Measurements from ENCODE around the gene MFN2.
"Not testable (repeated sequence)": the region's sequence is repeated elsewhere in the genome, so short reads cannot be mapped to it uniquely, and the experiment has no call there.

MFN2 gene

DNA sequence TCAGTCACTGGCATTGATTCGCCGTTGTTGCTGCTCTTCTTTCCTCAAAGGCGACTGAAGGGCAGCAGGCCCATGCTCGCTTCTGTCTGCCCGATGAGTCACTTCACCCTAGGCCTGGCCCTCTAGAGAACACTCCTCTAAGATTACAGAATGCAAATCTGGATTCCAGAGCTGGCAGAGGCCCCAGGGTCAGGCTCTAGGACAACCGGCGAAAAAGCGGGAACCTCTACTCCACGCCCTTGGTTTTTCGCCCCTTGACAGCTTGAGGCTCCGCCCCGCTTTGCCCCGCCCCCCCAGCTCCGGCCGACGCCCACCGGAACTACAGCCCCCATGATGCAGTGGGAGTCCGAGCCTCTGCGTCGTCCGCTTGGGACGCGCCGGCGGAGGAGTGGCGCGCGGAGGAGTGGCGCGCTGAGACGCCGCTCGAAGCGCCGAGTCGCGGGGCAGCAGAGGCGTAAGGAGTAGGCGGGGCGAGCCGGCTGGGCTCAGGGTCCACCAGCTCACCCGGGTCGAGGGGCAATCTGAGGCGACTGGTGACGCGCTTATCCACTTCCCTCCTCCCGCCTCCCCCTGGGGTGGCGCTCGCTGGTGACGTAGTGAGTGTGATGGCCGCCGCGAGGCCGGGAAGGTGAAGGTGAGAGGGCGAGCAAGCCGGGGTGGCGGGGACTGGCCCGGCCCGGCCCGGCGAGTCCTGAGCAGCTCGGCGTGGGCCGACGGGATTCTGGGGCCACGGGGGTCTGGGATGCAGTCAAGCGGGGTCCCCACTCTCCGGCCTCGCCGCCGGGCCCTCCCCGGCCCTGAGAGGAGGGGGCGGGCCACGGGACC lies at the start of gene MFN2:
Gene MFN2 (plus strand): TSS at position 594 of the 825 bp plus-strand sequence. CDS start 8,725 bp downstream, outside the sequence.
- DNase-seq, result peak; percentile 59 to 100 (median 95)

DNA sequence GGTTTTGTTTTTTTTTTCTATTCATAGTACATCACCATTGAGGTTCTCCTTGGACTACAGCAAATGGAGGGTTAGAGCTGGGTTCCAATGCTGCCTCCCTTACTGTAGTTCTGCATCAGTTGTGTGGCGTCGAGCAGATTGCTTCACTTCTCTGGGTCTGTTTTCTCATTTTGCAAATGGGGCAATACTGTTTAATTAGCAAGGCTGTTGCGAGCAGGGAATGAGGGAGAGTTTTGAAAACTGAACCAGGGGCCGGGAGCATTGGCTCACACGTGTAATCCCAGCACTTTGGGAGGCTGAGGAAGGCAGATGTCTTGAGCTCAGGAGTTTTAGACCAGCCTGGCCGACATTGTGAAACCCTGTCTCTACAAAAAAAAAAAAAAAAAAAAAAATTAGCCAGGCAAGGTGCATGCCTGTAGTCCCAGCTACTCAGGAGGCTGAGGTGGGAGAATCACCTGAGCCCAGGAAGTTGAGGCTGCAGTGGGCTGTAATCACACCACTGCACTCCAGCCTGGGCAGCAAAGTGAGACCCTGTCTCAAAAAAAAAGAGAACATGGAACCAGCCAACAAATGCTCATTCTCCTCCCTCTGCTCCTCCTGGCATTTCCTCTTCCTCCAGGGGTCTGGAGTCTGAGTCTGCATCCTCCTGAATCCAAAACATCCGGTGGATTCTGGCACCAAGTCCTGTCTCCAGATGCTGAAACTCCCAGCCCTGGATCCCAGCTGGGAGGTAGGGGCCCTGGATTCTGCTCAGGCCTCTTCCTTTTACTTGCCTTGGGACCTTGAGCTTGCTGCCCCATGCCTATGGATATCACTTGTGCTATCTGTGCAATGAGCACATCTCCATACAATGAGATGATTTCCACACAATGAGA lies 49.4 kb upstream of the MFN2 start:
- DNase-seq, result no peak

DNA sequence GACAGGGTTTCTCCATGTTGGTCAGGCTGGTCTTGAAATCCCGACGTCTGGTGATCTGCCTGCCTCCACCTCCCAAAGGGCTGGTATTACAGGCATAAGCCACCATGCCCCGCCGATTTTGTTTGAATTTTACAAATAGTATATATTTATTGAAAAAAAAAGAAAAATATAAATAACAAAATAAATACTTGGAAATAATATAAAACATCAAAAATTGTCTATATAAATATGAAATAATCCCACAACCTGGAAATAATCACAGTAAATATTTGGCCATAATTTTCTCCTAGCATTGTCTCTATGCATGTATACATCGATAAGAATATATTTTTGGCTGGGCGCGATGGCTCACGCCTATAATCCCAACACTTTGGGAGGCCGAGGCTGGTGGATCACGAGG lies 48.4 kb upstream of the MFN2 start:
- DNase-seq, result no peak

DNA sequence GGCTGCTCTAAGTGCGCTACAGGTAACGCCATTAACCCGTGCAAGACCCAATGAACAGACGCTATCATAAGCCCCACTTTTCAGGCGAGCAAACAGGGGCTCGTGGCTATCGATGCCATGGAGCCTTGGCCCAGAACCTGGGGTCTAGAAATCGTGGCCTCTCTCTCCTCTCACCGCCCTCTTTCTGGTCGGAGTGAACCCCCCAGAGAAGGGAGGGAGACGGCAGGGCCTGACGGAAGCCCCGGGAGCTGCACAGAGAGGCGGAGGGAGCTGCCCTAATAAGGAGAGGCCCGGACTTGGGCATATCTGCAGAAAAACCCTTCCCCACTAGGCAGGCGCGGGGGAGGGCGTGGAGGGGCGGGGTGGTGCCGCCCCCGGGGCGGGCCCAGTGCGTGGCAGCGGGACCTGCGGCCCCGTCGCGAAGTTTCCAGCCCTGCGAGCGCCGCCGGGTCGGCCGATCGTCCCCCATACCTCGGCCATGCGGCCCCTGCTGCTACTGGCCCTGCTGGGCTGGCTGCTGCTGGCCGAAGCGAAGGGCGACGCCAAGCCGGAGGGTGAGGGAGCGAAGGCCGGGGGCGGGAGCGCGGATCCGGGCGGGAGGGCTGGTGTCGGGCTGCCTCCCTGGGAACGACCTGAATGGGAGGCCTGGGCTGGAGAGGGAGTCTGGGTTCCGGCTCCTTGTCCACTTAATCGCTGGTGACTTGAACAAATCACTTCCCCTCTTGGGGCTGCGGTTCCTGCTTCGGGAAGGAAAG lies 45.8 kb upstream of the MFN2 start, which contains the start of gene PLOD1:
Gene PLOD1 (plus strand): TSS at position 416 of the 755 bp plus-strand sequence. CDS start 63 bp downstream, at position 479.
- DNase-seq, result peak in 57 of 58 donors; percentile 24 to 90 (median 77)

DNA sequence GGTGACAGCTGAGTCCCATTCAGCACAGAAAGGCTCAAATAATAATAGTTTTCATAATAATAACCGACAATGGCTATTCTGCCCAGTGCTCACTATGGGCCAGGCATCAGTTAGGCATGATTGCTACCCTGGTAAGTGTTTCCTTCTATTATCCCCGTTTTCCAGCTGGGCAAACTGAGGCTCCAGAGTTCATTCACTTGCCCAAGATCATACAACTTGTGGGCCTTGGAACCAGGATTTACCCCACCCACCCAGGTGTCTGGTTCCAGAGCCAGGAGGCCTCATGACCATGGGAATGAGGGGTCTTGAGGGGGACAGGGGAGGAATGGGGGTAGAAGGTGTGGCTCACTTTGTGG lies 45.2 kb upstream of the MFN2 start:
- no peak for DNase-seq

DNA sequence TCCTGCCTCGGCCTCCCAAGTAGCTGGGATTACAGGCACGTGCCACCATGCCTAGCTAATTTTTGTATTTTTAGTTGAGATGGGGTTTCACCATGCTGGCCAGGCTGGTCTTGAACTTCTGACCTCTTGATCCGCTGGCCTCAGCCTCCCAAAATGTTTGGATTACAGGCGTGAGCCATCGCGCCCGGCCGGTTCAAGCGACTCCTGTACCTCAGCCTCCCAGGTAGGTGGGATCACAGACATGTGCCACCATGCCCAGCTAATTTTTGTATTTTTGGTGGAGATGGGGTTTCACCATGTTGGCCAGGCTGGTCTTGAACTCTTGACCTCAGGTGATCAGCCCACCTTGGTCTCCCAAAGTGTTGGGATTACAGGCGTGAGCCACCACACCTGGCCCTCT lies 44.5 kb upstream of the MFN2 start:
- DNase-seq, result not testable (repeated sequence)

DNA sequence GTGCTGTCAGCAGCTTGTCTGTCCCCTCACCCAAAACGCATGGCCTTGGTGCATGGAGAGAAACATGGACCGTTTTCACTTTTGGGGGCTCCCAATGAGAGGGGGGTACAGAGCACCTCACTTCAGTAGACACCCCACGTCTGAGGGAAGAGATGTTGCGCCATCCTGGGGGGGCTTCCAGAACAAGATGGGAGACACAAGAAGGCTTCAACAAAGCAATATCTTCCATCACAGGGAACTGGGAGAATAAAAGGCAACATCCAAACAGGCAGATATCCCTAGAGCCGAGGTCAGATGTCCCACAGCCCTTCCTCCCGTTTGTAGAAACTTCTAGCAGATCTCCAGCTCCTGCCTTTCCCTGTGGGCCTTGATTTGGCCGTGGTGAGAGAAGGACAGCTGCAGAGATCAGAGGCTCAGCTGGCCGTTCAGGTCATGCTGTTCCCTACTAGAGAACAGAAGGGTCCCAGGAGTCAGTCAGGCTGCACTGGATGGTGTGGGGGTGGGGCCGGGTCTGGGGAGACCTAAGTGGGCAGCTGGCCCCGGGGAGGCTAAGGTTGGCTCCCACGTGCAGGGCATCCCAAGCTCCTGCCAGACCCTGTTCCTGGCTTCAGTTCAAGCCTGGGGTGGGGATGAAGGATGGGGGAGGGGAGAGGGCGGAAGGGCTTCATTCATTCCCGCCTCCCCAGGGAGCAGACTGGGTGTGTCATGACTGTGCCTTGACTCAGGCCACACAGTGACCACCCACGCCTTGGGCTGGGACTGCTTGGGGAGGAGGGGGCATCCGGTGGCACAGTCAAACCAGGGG lies 41.3 kb upstream of the MFN2 start:
- peak in 4 of 58 donors; percentile 22 to 42 (median 31) for DNase-seq

DNA sequence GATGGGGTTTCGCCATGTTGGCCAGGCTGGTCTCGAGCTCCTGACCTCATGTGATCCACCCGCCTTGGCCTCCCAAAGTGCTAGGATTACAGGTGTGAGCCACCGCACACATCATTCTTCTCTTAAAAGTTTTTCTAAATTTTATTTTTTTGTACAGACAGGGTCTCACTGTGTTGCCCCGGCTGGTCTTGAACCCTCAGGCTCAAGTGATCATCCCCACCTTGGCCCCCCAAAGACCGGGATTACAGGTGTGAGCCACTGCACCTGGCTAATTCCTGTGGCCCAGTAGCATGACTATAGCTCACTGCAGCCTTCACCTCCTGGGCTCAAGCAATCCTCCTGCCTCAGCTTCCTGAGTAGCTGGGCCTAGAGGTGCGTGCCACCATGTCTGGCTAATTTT lies 40.5 kb upstream of the MFN2 start:
- not testable (repeated sequence) for DNase-seq

DNA sequence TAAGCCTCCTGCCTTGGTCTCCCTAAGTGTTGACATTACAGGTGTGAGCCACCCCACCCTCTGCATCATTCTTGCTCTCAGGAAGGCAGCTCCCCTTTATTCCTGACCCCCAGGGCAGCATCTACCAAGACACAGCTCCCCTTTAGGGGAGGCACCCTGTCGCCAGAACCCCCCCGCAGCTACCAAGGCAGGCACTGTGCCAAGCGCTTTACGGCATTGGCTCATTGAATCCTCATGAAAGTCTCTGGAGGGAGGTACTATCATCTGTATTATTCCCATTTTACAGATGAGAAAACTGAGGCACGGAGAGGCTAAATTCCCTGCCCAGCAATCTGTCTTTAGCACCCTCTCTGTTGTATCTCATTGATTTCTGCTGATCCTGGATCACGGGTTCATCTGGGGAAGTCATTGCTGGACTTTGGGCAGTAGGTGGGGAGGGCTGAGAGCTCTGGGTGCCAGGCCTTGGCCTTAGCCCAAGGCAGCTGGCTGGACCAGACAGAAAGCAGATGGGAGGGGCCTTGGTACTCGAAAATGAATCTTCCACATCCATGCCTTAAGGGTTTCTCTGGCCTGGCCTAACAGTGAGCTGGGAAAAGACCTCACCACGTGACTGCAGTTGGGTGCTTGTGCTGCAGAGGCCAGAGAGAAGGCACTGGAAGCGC lies 39.9 kb upstream of the MFN2 start:
- peak in 49 of 58 donors; percentile 6 to 83 (median 52) for DNase-seq

DNA sequence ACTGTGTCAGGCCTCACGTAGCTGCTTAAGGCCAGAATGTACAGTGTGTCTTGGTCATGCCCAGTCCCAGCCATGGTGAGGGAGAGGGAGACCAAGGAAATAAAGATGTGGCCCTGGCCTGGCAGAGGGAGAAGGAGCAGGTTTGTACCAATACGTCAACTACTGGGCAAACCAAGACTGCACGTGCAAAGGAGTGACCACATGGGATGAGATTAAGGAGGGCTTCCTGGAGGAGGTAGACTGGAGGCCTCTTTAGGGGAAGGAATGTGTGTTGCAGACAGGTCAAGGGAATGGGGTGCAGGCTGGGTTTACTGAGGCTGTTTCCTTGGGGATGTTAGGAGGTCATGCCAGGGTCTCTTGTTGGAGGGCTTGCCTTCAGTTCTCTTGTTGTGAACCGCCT lies 38.0 kb upstream of the MFN2 start:
- DNase-seq, result no peak

DNA sequence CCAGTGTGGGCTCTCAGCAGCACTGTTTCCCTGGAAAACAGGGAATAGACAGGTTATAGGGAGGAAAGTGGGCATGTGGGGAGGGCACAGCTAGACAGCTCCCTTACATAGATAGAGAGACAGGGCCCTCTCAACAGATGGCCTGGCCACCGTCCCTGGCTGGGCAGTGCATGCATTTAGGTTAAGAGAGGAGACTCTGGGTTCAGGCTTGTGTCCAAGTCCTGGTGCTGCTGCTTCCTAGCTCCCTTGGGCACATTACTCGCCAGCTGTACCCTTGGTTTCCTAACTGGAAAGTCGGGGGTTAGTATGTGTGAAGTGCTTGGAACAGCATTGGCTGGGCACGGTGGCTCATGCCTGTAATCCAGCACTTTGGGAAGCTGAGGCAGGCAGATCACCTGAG lies 36.6 kb upstream of the MFN2 start:
- no peak for DNase-seq

DNA sequence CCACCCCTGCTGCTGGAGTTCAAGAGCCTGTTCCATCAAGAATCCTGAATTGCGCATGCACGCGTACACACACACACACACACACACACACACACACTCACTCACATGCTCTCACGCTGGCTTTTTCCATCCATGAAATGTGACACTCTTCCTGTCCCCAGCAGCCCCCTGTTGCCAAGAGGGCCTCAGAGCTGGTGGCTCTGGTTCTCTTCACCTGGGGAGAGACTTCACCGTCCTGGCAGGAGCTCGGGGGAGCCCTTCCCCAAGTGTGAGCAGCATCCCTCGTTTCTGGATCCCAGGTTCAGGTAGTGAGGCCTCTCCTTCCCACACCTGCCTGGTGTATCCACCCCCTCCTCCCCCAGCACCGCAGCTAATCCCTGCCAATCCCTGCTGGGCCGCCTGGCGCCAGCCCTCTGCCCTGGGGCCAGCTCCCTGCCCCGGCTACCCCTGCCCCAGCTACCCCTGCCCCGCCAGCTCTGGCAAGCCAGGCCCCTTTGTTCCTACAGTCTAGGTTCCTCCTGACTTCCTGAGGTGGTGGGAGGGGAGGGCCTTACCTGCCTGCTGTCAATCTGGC lies 35.8 kb upstream of the MFN2 start:
- DNase-seq, result no peak

DNA sequence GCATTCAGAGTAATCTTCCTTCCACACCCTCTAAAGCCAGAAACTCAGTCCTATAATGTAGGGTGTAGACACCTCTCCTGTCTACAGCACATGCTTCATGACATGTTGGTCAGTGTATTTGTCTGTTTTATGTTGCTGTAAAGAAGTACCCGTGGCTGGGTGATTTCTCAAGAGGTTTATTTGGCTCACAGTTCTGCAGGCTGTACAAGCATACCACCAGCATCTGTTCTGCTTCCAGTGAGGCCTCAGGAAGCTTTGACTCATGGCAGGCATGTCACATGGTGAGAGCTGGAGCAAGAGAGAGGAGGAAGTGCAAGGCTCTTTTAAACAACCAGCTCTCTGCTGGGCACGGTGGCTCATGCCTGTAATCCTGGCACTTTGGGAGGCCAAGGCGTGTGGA lies 33.6 kb upstream of the MFN2 start:
- no peak for DNase-seq

DNA sequence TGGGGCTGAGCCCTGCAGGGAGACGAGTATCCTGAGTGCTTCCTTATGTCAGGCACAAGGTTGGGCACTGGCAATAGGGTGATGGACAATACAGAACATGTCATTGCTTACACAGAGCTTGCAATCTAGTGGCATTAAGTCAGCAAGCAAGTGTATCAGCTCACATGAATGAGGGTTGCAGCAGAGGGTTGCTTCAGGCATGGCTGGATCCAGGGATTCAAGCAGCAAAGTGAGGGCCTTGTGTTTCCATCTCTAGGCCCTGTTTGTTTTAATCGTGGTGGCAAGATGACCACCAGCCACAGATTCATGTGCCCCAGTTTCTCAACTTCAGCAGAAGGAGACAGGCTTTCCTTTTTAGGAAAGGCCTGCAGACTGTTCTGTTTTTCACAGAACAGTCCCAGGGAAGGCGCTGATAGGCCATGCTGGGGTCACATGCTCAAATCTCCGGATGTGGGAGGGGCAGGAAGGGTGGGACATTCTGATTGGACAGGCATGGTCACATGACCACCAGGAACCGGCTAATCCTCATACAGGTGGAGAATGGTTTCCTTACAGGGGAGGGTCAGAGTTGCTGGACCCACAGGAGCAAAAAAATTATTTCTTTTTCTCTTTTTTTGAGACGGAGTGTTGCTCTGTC lies 31.3 kb upstream of the MFN2 start:
- DNase-seq, result no peak

DNA sequence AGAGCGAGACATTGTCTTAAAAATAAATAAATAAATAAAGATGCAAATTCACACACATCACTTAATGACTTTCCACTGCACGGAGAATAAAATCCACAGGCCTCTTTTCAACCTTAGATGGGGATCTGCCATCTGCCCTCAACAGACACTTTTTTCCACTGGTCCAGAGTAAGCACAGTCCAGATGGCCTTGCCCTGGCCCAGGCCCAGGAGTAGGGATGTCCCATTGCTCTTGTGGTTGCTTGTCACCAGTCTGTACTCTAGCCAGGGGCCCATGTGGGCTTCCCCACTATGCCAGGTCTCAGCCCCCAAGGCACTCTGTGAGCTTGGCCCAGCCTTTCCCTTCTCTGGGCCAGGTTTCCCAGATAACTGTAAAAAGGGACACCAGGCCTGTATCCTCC lies 28.3 kb upstream of the MFN2 start:
- DNase-seq, result peak in 3 of 58 donors; percentile 8 to 30 (median 18)

DNA sequence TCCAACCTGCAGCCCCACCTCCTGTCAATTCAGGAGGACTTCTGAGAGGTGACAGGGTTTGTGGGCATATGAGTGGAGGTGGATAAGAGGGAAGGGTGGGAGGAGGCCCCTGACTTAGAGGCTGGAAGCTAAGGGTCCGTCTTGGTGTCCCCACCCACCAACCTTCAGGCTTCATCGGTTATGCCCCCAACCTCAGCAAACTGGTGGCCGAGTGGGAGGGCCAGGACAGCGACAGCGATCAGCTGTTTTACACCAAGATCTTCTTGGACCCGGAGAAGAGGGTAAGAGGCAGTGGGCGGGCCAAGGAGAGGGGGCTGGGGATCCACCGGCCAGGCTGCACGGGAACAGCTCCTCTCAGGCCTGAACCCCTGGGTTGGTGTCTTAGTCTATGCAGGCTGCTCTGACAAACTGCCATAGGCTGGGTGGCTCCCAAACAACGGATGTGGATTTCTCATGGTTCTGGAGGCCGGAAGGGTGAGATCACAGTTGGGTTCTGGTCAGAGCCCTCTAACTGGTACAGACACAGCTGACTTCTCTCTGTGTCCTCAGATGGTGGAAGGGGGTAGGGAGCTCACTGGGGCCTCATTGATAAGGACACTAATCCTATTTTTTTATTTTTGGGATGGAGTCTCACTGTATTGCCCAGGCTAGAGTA lies 27.7 kb upstream of the MFN2 start:
- DNase-seq, result peak in 26 of 58 donors; percentile 3 to 75 (median 30)

DNA sequence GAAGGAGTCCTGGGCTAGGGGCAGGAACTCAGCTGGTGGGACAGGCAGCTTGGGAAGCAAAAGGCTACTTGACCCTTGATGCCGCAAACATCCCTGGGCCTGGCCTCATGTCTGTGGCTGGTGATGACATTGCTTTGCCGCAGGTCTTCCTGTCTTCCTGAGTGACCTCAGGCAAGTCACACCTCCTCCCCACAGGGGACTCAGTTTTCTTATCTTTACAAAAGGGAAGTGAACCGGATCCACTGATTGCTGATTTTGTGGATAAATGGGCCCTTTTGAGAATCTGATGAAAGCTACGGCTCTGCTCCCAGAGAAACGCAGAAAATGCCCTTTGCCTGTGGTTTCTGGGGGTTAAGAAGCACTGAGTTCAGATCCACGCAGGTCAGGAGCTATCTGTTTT lies 25.0 kb upstream of the MFN2 start:
- DNase-seq, result no peak

DNA sequence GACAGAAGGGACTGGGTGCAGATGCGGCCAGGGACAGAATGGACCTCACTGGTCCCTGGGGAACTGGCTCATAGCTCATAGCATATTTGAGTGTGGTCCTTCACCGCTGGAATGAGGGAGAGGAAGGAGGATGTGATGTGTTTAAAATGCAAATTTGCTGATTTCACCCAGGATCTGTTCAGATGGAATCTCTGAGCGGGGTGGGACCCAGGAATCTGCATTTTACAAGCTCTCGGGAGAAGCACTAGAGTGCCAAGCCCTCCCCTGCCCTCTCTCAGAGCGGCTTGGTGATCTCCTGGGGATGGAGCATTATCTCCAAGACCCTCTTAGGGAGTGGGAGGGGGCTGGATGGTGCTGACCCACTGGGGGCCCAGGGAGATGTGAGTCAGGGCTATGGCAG lies 22.8 kb upstream of the MFN2 start:
- DNase-seq, result no peak

DNA sequence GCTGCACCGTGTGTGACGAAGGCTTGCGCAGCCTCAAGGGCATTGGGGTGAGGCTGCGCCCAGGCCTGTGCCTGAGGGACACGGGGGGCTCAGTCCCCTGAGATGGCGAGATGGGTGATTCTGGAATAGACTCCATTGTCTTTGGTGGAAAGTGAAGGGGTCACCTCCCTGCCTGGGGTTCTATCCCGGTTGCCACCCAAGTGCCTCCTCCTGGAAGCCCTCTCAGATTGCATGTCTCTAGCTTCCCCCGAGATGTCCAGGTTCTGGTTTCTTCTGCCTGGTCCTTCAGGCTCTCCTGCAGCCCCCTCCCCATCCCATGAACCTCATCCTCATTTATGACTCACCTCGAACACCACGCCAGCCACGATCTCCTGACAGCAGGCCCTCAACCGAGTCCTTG lies 22.3 kb upstream of the MFN2 start:
- DNase-seq, result no peak
